Uterus (tissue), 2 donors: ENCODE measurements around the gene RPS3.

Experiments used
- POLR2A ChIP-seq, 2 donors: fragments of 450-650 bp; IDR thresholded peaks; one replicate each; pipeline ENCODE4 v1.6.1; 2016; ENCODE audit warnings: antibody characterized with exemption in 2 of 2, mild to moderate bottlenecking in 1 of 2, moderate library complexity in 1 of 2
- TF ChIP-seq, protein P1 (sequence below), 4 experiments: fragments of 200-600 bp in 2 of 4; fragments of 450-650 bp in 2 of 4; sonication (generic) in 2 of 4; IDR thresholded peaks; one replicate each; pipeline ENCODE4 v1.5.1; 2016 to 2019; ENCODE audit warnings: antibody characterized with exemption in 4 of 4, mild to moderate bottlenecking in 2 of 4, moderate library complexity in 1 of 4

DNA sequence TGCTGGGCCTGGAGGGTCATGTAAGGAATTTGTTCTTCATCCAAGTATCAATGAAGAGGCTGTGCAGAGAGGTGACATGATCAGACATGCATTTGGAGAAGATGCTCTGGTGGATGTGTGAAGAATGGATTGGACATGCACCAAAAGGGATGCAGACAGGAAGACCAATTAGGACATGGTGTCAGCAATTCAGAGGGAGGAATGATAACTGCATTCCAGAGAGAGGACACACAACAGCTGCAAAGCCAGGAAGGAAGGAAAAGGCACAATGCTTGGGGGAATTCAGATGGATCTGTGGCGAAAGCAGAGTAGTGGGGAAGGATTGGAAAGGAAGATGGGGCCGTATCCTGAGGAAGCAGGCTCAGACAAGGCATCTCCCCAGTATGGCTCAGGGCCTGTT lies 42.7 kb upstream of the RPS3 start:
- TF ChIP-seq, protein P1, sequence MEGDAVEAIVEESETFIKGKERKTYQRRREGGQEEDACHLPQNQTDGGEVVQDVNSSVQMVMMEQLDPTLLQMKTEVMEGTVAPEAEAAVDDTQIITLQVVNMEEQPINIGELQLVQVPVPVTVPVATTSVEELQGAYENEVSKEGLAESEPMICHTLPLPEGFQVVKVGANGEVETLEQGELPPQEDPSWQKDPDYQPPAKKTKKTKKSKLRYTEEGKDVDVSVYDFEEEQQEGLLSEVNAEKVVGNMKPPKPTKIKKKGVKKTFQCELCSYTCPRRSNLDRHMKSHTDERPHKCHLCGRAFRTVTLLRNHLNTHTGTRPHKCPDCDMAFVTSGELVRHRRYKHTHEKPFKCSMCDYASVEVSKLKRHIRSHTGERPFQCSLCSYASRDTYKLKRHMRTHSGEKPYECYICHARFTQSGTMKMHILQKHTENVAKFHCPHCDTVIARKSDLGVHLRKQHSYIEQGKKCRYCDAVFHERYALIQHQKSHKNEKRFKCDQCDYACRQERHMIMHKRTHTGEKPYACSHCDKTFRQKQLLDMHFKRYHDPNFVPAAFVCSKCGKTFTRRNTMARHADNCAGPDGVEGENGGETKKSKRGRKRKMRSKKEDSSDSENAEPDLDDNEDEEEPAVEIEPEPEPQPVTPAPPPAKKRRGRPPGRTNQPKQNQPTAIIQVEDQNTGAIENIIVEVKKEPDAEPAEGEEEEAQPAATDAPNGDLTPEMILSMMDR (IDR thresholded peaks at IDR 0.05) = no peak
- TF ChIP-seq POLR2A (IDR thresholded peaks at IDR 0.05) = no peak
